Activated gamma-delta T cell treated with Interleukin-2 at 50 U/mL for 16 hours (primary cell): ENCODE results near the gene DHX9.

ENCODE experiments used
- DNase-seq: peaks from one replicate; pipeline ENCODE4 v3.0.0-alpha.2; 2020

Gene DHX9

DNA sequence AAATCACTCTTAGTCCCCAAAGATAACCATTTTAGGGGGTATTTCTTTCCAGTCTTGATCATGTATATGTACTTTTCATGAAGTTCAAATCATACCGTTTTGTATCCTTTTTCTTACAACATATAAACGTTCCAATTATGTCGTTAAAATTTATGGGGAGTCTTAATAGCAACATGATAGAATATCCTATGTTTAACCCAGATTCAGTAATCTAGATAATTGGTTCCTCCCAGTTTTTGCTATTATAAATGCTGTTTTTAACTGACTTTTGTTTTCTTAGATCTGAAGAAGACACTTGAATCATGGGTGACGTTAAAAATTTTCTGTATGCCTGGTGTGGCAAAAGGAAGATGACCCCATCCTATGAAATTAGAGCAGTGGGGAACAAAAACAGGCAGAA is 3.1 kb downstream of the DHX9 start:
- DNase-seq = no peak

DNA sequence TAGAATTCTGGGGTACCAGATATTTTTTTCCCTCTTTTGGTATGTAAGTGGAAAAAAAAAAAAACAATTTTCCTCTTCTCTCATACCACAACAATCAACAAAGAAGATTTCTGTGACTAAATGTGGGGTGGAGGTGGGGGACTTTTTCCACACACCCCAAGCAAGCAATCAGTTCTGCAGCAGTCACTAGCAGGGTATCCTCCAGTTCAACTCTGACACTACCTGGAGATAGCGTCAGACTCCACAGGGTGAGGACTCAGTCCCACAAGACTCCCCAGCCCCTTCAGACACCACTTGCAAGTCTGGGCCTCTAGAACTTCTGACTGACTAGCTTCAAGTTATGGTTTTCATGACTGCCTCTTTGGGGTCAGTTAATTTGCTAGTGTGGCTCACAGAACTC is 6.2 kb downstream of the DHX9 start:
- no peak for DNase-seq

- no peak for DNase-seq
Measured at GRCh38 chr1:182845894-182846293, 6.7 kb downstream of the DHX9 start.

DNA sequence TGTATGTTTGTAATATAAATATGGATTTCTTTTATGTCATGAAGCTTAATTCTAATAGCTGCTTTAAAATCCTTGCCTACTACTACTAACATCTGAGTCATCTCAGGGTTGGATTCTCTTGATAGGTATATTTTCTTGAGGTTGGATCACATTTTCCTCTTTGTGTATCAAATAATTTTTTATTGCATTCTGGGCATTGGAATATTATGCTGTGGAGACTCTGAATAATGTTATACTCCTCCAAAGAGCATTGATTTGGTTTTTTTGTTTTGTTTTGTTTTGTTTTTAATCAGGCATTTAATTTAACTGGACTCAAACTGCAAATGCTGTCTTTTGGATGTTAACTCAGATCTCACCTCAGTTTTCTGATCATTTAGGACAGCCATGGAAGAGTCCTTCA is 8.0 kb downstream of the DHX9 start:
- no peak for DNase-seq

DNA sequence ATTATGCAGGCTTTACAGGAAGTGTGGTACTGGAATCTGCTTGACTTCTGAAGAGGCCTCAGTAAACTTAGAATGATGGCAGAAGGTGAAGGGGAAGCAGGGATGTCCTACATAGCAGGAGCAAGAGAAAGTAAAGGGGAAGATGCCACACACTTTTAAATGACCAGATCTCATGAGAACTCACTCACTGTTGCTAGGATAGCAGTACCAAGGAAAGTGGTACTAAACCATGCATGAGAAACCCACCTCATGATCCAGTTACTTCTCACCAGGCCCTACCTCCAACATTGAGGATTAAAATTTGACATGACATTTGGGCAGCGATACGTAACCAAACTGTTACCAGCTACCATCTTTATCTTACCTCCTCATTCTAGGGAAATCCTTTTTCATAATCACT is 9.6 kb downstream of the DHX9 start:
- no peak for DNase-seq

DNA sequence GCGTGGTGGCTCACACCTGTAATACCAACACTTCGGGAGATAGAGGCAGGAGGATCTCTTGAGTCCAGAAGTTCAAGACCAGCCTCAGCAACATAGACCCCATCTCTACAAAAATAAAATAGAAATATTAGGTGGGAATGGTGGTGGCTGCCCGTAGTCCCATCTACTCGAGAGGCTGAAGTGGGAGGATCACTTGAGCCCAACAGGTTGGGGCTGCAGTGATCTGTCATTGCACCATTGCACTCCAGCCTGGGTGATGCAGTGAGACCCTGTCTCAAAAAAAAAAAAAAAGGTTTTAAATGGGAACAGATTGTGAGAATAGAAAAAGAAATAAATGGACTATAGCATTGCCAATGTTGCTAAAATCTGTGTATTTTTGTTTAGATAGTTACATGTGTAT is 11.2 kb downstream of the DHX9 start:
- no peak for DNase-seq

- DNase-seq = no peak
Measured at GRCh38 chr1:182851825-182852224, 12.7 kb downstream of the DHX9 start.

GRCh38 chr1:182855911-182856310 is 16.8 kb downstream of the DHX9 start:
- DNase-seq = no peak

GRCh38 chr1:182857212-182857611 is 18.1 kb downstream of the DHX9 start:
- DNase-seq = no peak

DNA sequence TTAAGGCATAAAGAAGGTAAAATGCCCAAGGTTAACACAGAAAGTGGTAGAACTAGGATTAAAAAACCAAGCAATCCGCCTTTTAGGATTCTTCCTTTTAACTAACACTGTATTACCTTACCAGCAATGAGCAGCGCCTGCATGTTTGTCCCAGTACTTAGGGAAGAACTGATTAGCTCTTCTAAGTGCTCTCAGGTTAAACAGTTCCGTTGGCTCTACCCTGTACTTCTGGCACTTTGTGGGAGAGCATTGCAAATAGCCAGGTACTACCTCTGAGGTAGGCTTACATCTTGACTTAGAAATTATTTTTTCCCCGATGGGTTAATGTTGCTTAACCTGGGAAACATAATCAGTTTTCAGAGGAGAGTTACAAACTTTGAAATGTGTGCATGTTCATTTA is 21.5 kb downstream of the DHX9 start:
- DNase-seq = no peak

DNA sequence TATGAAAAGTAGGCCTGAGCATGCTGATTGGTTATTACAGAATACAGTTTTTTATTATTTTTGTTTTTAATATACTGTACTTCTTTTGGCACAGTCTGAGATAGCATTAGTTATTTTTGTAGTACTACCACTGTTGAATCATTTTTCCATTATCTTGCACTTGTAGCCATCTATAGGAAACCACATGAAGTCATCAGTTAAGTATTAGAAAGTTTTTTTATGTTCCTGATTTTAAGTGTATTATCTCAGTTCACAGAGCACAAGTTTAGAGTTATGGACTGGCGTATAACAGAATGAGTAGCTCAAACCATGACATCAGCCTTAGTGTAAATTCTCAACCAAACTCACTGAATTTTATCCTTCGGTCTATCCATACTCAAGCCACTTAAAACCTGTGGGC is 22.8 kb downstream of the DHX9 start:
- no peak for DNase-seq

- DNase-seq = no peak
Measured at GRCh38 chr1:182862827-182863226, 23.7 kb downstream of the DHX9 start.

DNA sequence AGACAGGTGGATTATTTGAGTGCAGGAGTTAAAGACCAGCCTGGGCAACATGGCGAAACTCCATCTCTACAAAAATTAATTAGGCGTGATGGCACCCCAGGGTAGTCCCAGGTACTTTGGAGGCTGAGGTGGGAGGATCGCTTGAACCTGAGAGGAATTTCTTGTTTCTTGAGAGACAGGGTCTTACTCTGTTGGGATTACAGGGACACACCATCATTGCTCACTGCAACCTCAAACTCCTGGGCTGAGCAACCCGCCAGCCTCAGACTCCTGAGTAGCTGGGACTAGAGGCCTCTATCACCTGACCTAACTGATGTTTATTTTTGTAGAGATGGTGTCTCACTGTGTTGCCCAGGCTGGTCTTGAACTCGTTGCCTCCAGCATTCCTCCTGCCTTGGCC is 24.8 kb downstream of the DHX9 start:
- DNase-seq = no peak

DNA sequence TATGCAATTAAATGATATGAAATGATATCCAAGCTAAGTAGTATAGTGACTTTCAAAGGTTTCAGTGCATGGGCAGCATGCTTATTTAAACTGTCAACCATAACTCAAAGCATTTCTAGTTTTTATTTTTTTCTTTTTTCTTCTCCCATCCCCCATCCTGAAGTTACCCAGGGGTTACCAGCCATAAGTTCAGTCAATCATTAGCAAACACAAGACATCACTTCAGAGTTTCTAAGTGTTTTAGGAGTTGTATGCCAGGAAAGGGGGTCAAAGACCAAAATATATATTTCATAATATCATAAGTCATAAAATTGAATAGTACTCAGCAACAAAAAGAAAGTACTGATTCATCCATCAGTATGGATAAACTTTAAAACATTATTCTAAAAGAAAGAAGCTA is 28.7 kb downstream of the DHX9 start:
- no peak for DNase-seq

DNA sequence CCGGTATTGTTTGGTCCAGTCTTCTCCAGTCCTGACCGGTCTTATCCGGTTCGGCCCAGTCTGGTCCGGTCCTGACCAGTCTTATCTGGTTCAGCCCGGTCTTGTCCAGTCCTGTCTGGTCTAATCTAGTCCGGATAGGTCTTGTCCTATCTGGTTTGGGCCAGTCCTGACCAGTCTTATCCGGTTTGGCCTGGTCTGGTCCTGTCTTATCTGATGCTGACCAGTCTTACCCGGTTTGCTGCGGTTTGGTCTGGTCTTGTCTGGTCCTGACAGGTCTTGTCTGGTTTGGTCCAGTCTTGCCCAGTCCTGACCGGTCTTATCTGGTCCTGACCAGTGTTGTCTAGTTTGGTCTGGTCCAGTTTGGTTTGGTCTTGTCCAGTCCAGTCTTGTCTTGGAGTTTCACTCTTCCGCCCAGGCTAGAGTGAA is 30.1 kb downstream of the DHX9 start:
- DNase-seq = no peak

DNA sequence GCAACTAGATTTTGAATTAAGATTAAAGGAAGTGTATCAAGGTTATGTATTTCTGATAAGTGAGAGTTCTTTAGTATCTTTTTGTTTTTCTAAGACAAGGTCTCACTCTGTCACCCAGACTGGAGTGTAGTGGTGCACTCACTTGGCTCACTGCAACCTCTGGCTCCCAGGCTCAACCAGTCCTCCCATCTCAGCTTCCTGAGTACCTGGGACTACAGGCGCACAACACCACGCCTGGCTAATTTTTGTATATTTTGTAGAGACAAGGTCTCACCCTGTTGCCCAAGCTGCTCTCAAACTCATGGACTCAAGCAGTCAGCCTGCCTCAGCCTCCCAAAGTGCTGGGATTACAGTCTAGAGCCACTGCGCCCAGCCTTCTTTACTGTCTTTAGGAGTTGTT is 33.7 kb downstream of the DHX9 start:
- DNase-seq = no peak

GRCh38 chr1:182875889-182876288 is 36.7 kb downstream of the DHX9 start:
- DNase-seq = no peak

DNA sequence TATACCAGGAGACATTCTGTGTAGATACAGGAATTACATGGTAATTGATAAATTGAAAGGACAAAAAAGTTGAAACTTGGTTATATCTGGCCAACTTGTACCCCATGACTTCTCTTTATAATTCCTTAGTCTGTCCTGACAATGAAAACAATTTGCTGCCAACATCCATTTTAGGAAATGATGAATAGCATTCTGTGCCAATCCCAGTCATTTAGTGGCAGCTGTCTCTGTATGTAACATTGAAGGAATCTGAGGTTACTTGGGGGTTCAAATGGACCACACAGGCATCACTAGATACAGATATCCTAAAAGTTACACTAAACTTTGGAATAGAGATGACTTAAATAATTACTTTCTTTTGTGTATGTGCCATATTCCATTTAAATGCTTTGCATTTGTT is 38.2 kb downstream of the DHX9 start:
- no peak for DNase-seq

DNA sequence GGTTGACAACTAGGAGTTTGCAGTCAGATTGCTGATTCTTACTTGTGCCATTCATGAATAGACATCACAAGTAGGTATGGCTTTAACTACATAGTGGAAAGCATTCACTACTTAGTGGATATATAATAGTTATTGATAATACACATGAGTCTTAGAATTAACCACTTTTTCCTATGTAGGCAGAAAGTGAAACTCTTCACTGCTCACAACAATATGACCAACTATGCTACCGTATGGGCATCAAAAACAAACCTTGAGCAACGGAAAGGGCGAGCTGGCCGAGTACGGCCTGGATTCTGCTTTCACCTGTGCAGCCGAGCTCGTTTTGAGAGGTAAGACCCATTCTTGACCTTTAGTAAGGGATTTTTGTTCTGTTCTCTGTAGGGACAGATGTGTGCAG is 38.7 kb downstream of the DHX9 start:
- no peak for DNase-seq

GRCh38 chr1:182884872-182885271 is 45.7 kb downstream of the DHX9 start:
- DNase-seq = no peak

DNA sequence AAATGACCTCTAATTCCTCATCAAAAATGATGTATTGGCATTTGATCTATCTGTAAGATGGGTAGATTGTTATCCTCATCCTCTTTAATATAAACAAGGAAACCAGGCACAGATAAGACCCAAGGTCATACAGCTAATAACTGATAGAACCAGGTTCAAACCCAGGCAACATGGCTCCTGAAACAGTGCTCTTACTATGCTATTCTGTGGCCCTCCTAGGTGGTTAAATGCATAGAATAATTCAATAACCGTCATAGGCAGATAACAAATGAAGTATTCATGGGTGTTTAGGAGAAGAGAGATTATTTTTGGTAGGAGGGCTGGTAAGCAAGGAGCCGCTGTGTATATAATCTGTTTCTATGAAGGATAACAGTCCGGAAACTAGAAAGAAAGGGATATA is 46.4 kb downstream of the DHX9 start:
- DNase-seq = no peak

- no peak for DNase-seq
Measured at GRCh38 chr1:182886985-182887384, 47.8 kb downstream of the DHX9 start.

- DNase-seq = no peak
Measured at GRCh38 chr1:182888736-182889531, 49.8 kb downstream of the DHX9 start.

DNA sequence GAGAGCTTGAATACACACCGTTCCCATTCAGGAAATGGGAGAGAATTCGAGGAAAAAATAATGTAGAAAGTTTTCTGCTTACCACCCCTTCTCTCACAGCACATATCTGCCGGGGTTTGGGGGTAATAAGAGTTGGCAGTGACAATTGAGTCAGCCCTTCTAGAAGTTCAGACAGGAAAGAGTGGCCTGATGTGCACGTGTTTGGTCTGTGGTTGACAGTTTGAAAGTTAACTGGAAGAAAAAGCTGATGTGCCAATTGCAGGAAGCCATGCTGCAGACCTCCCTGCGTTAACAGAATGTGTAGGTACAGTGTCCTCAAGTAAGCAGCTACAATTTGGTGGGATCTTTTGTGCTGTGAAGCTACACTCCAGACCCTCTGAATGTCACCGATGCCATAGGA is 50.9 kb downstream of the DHX9 start:
- DNase-seq = peak; percentile 10

DNA sequence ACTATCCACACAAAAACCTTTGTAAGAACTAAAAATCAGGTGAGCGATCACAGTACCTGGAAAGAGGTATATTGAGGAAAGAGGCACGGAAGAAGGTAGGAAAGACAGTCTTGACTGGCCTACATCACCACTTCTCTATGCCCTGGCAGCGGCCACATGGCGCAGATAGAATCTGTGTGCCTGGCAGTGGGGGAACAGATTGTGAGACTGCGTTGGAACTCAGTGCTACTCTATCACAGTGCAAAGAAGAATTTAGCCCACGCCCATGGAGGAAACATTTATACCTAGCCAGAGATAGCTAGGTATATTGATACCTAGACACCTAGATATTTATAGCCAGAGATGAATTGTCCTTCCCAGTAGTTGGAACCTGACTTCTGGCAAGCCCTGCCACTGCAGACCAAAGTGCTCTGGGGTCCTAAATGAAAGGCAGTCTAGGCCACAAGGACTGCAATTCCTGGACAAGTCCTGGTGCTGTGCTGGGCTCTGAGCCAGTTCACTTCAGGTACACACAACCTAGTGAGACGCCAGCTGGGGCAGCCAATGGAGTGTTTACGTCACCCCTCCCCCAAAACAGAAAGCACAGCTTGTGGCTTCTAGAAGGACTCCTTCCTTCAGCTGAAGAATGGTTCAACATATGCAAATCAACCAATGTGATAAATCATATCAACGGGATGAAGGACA is 51.9 kb downstream of the DHX9 start:
- DNase-seq = no peak
